Measurements from ENCODE around the gene SURF6.
A peak's percentile ranks its signal among the peaks of the same experiment; 100 is the strongest.
"Not testable (repeated sequence)": the region's sequence is repeated elsewhere in the genome, so short reads cannot be mapped to it uniquely, and the experiment has no call there.

Gene SURF6

GRCh38 chr9:133347985-133348717, 12.2 kb upstream of the SURF6 start, which contains the start of the genes MED22 and RPL7A:
Gene MED22 (minus strand): TSS chr9:133348131. CDS start chr9:133346662, 1,469 bp downstream.
Gene RPL7A (plus strand): TSS chr9:133348218. CDS start chr9:133348244, 26 bp downstream.
- peak; percentile 30 to 90 (median 82) for DNase-seq

GRCh38 chr9:133347515-133347984, 11.6 kb upstream of the SURF6 start:
- peak in 2 of 14 donors; percentile 39 to 40 for DNase-seq

- DNase-seq = no peak
Measured at GRCh38 chr9:133346021-133346785, 10.2 kb upstream of the SURF6 start.

GRCh38 chr9:133345596-133345995, 9.6 kb upstream of the SURF6 start:
- no peak for DNase-seq

GRCh38 chr9:133344979-133345378, 9.0 kb upstream of the SURF6 start:
- DNase-seq = no peak

GRCh38 chr9:133344071-133344470, 8.1 kb upstream of the SURF6 start:
- DNase-seq = no peak

GRCh38 chr9:133342570-133342969, 6.6 kb upstream of the SURF6 start:
- DNase-seq = no peak

- DNase-seq = no peak
Measured at GRCh38 chr9:133342069-133342406, 6.0 kb upstream of the SURF6 start.

- DNase-seq = peak in 6 of 14 donors; percentile 6 to 43 (median 29)
Measured at GRCh38 chr9:133341369-133342068, 5.5 kb upstream of the SURF6 start.

GRCh38 chr9:133340916-133341315, 4.9 kb upstream of the SURF6 start:
- no peak for DNase-seq

GRCh38 chr9:133340256-133340655, 4.3 kb upstream of the SURF6 start:
- DNase-seq = peak in 1 of 14 donors; percentile 14

- DNase-seq = no peak
Measured at GRCh38 chr9:133339641-133340040, 3.7 kb upstream of the SURF6 start.

GRCh38 chr9:133334888-133335287, 1.1 kb downstream of the SURF6 start:
- DNase-seq = not testable (repeated sequence)

GRCh38 chr9:133334161-133334560, 1.8 kb downstream of the SURF6 start:
- no peak for DNase-seq

- no peak for DNase-seq
Measured at GRCh38 chr9:133333566-133333965, 2.4 kb downstream of the SURF6 start.

GRCh38 chr9:133333011-133333410, 3.0 kb downstream of the SURF6 start:
- DNase-seq = no peak

GRCh38 chr9:133332381-133332730, 3.6 kb downstream of the SURF6 start:
- no peak for DNase-seq

- DNase-seq = no peak
Measured at GRCh38 chr9:133331641-133332380, 4.2 kb downstream of the SURF6 start.

GRCh38 chr9:133331221-133331620, 4.8 kb downstream of the SURF6 start:
- no peak for DNase-seq

- peak in 2 of 14 donors; percentile 2 to 4 for DNase-seq
Measured at GRCh38 chr9:133329306-133330156, 6.5 kb downstream of the SURF6 start.

- DNase-seq = no peak
Measured at GRCh38 chr9:133327834-133328484, 8.0 kb downstream of the SURF6 start.

All from C1 segment of cervical spinal cord (tissue), 14 donors.